Lower leg skin (tissue), 4 donors: ENCODE data around the gene ZNF823. TPM values are rescaled to one million over a fixed set of nuclear protein-coding genes. Genes with fewer than 3 reads are reported as not detected.

Experiments
- DNase-seq, 2 donors: peaks; one replicate each; pipeline ENCODE4 v3.0.0-alpha.2; 2019; ENCODE audit warnings: low spot score in 2 of 2
- H3K4me3 ChIP-seq: fragments of 200-600 bp; sonication (generic); 2 replicates; pipeline ENCODE4 v1.5.1; 2017; ENCODE audit warnings: mild to moderate bottlenecking, low read depth; ENCODE audit not compliant: poor library complexity, severe bottlenecking
- POLR2A ChIP-seq, 2 donors: fragments of 450-650 bp; IDR thresholded peaks; one replicate each; pipeline ENCODE4 v1.6.1; 2016 to 2017; ENCODE audit warnings: antibody characterized with exemption in 2 of 2, mild to moderate bottlenecking in 1 of 2, moderate library complexity in 1 of 2
- WGBS, 2 donors: methylation state at CpG; one replicate each; pipeline ENCODE4 v1.1.5; 2018; 5-methylcytosine and 5-hydroxymethylcytosine counted together
- intact Hi-C: fragments of 100-400 bp; cut with DNase I; formaldehyde crosslinking; loops from one replicate; pipeline ENCODE4 v1.15.0; 2023; ENCODE audit warnings: low total_unique reads
- total RNA-seq, 4 donors: library from RNA; depleted of rRNA; stranded (reverse); fragments of >200 nt; gene quantifications; one replicate each; pipeline ENCODE4 v1.1.0, GENCODE V29; 2016
- TF ChIP-seq, protein P1 (sequence below), 3 donors: fragments of 450-650 bp; IDR thresholded peaks; one replicate each; pipeline ENCODE4 v1.5.1; 2016; ENCODE audit warnings: antibody characterized with exemption in 3 of 3, mild to moderate bottlenecking in 3 of 3, moderate library complexity in 2 of 3

ZNF823 gene
- total RNA-seq, 4 donors from 2014 or later: 5.5 to 8.4 (median 6.5) TPM

- 90 to 93% methylated on average over 4 of the region's 4 CpGs for WGBS, 2 donors
- TF ChIP-seq, protein P1, sequence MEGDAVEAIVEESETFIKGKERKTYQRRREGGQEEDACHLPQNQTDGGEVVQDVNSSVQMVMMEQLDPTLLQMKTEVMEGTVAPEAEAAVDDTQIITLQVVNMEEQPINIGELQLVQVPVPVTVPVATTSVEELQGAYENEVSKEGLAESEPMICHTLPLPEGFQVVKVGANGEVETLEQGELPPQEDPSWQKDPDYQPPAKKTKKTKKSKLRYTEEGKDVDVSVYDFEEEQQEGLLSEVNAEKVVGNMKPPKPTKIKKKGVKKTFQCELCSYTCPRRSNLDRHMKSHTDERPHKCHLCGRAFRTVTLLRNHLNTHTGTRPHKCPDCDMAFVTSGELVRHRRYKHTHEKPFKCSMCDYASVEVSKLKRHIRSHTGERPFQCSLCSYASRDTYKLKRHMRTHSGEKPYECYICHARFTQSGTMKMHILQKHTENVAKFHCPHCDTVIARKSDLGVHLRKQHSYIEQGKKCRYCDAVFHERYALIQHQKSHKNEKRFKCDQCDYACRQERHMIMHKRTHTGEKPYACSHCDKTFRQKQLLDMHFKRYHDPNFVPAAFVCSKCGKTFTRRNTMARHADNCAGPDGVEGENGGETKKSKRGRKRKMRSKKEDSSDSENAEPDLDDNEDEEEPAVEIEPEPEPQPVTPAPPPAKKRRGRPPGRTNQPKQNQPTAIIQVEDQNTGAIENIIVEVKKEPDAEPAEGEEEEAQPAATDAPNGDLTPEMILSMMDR (IDR thresholded peaks at IDR 0.05): no peak
- TF ChIP-seq POLR2A (IDR thresholded peaks at IDR 0.05): no peak
- no peak overlapping the region for H3K4me3 ChIP-seq
- DNase-seq: no peak
- intact Hi-C loops: no loop called here
These were observed 9.2 kb downstream of the ZNF823 start for GRCh38 chr19:11729586-11729985.

DNA sequence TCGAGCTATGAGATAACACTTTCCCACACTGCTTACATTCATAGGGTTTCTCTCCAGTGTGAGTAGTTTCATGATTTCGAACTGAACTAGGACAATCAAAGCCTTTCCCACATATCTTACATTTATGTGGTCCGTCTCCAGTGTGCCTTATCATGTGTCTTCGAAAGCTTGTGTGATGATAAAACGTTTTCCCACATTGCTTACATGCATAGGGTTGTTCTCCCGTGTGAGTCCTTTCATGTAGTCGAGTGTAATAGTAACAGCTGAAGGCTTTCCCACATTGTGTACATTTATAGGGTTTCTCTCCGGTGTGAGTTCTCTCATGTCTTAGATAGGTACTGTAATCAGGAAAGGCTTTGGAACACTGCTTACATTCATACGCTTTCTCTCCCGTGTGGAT, 16.3 kb downstream of the ZNF823 start:
- no peak for DNase-seq

GRCh38 chr19:11721681-11722080, 17.1 kb downstream of the ZNF823 start:
- WGBS, 2 donors: 85 to 89% methylated on average over 5 of the region's 5 CpGs
- DNase-seq: no peak
- no peak overlapping the region for H3K4me3 ChIP-seq
- intact Hi-C loops: no loop called here
- no peak for TF ChIP-seq POLR2A (IDR thresholded peaks at IDR 0.05)
- TF ChIP-seq, protein P1 (IDR thresholded peaks at IDR 0.05): no peak

More for the DNA sequence above, 16.3 kb downstream of the ZNF823 start:
- no peak overlapping the region for H3K4me3 ChIP-seq
- WGBS, 2 donors: 96 to 97% methylated on average over 10 of the region's 10 CpGs
- intact Hi-C loops: no loop called here
- TF ChIP-seq, protein P1 (IDR thresholded peaks at IDR 0.05): no peak
- no peak for TF ChIP-seq POLR2A (IDR thresholded peaks at IDR 0.05)

GRCh38 chr19:11710313-11710712, 28.4 kb downstream of the ZNF823 start:
- no peak overlapping the region for H3K4me3 ChIP-seq
- 82 to 89% methylated on average over 10 of the region's 10 CpGs for WGBS, 2 donors
- DNase-seq: no peak
- intact Hi-C loops: no loop called here
- TF ChIP-seq, protein P1 (IDR thresholded peaks at IDR 0.05): no peak
- TF ChIP-seq POLR2A (IDR thresholded peaks at IDR 0.05): no peak

- H3K4me3 ChIP-seq: no peak overlapping the region
- WGBS, 2 donors: 66 to 74% methylated on average over 3 of the region's 3 CpGs
- intact Hi-C loops: no loop called here
- DNase-seq: no peak
- no peak for TF ChIP-seq POLR2A (IDR thresholded peaks at IDR 0.05)
- TF ChIP-seq, protein P1 (IDR thresholded peaks at IDR 0.05): no peak
These were observed 30.3 kb downstream of the ZNF823 start for GRCh38 chr19:11708457-11708856.

- WGBS, 2 donors: 90 to 94% methylated on average over 3 of the region's 3 CpGs
- intact Hi-C loops: no loop called here
- TF ChIP-seq, protein P1 (IDR thresholded peaks at IDR 0.05): no peak
- no peak for TF ChIP-seq POLR2A (IDR thresholded peaks at IDR 0.05)
- DNase-seq: no peak
- no peak overlapping the region for H3K4me3 ChIP-seq
These were observed 33.3 kb downstream of the ZNF823 start for GRCh38 chr19:11705474-11705873.
